Upper lobe of left lung (tissue), 4 donors: ENCODE results near the gene GBE1.

Experiments
- EP300 ChIP-seq, 4 donors: sonication (generic); formaldehyde crosslinking; IDR thresholded peaks; one replicate each; pipeline ENCODE4 v1.5.1; 2017; ENCODE audit warnings: antibody characterized with exemption in 4 of 4, control low read depth in 2 of 4
- POLR2A ChIP-seq, 4 donors: fragments of 450-650 bp; IDR thresholded peaks; one replicate each; pipeline ENCODE4 v1.5.1; 2016 to 2017; ENCODE audit warnings: antibody characterized with exemption in 4 of 4, mild to moderate bottlenecking in 2 of 4
- TF ChIP-seq, protein P1 (sequence below), 6 experiments: fragments of 450-650 bp in 4 of 6; fragments of 200-600 bp in 2 of 6; sonication (generic) in 2 of 6; IDR thresholded peaks; one replicate each; pipeline ENCODE4 v1.5.1; 2016 to 2019; ENCODE audit warnings: antibody characterized with exemption in 6 of 6

GRCh38 chr3:81658322-81658997 is 103.0 kb downstream of the GBE1 start:
- TF ChIP-seq, protein P1, sequence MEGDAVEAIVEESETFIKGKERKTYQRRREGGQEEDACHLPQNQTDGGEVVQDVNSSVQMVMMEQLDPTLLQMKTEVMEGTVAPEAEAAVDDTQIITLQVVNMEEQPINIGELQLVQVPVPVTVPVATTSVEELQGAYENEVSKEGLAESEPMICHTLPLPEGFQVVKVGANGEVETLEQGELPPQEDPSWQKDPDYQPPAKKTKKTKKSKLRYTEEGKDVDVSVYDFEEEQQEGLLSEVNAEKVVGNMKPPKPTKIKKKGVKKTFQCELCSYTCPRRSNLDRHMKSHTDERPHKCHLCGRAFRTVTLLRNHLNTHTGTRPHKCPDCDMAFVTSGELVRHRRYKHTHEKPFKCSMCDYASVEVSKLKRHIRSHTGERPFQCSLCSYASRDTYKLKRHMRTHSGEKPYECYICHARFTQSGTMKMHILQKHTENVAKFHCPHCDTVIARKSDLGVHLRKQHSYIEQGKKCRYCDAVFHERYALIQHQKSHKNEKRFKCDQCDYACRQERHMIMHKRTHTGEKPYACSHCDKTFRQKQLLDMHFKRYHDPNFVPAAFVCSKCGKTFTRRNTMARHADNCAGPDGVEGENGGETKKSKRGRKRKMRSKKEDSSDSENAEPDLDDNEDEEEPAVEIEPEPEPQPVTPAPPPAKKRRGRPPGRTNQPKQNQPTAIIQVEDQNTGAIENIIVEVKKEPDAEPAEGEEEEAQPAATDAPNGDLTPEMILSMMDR (IDR thresholded peaks at IDR 0.05) = no peak
- TF ChIP-seq EP300 (IDR thresholded peaks at IDR 0.05) = no peak
- no peak for TF ChIP-seq POLR2A (IDR thresholded peaks at IDR 0.05)
